SU-DHL-6 (cell line): ENCODE results near the gene CFAP251.

Experiments used
- H2AFZ ChIP-seq: fragments of 200-600 bp; sonication (generic); 2 replicates; pipeline ENCODE4 v1.6.1; 2014; ENCODE audit warnings: low read depth, mild to moderate bottlenecking, moderate library complexity, mixed read lengths, antibody characterized with exemption, low read length; ENCODE audit not compliant: severe bottlenecking
- H3F3A ChIP-seq: fragments of 200-600 bp; shearing (Covaris generic); 2 replicates; pipeline ENCODE4 v1.6.0; 2016; ENCODE audit warnings: antibody characterized with exemption, mild to moderate bottlenecking; ENCODE audit not compliant: insufficient read depth
- H3K27ac ChIP-seq: fragments of 200-600 bp; sonication (generic); 2 replicates; pipeline ENCODE4 v1.5.1; 2016; ENCODE audit warnings: low read depth, mild to moderate bottlenecking, low read length, moderate library complexity, mixed read lengths
- H3K27me3 ChIP-seq: fragments of 200-600 bp; sonication (generic), shearing (Covaris generic); 2 replicates; pipeline ENCODE4 v1.6.0; 2014; ENCODE audit warnings: mild to moderate bottlenecking, low read length
- H3K36me3 ChIP-seq: fragments of 200-600 bp; sonication (generic); 2 replicates; pipeline ENCODE4 v1.6.1; 2014; ENCODE audit warnings: mild to moderate bottlenecking, low read length, mixed read lengths
- H3K4me2 ChIP-seq: fragments of 300-600, 200-600 bp; shearing (Covaris generic), sonication (generic); 2 replicates; pipeline ENCODE4 v1.6.0; 2014; ENCODE audit warnings: low read length, low read depth, mild to moderate bottlenecking; ENCODE audit not compliant: poor library complexity, severe bottlenecking
- H3K4me3 ChIP-seq: fragments of 200-600 bp; sonication (generic); 2 replicates; pipeline ENCODE4 v1.5.1; 2014; ENCODE audit warnings: antibody characterized with exemption, low read length, mild to moderate bottlenecking, mixed read lengths; ENCODE audit not compliant: insufficient read depth, poor library complexity, severe bottlenecking
- H3K79me2 ChIP-seq: fragments of 200-600 bp; sonication (generic); 2 replicates; pipeline ENCODE4 v1.6.1; 2014; ENCODE audit warnings: mild to moderate bottlenecking, low read length, moderate library complexity; ENCODE audit not compliant: insufficient read depth
- H3K9ac ChIP-seq: fragments of 200-600 bp; sonication (generic); 2 replicates; pipeline ENCODE4 v1.7.0; 2014; ENCODE audit warnings: mild to moderate bottlenecking, low read length
- H3K9me2 ChIP-seq: fragments of 200-600 bp; sonication (generic); replicated peaks from 2 replicates; pipeline ENCODE4 v1.6.1; 2014; ENCODE audit warnings: low read length; ENCODE audit not compliant: insufficient read depth
- H3K9me3 ChIP-seq: fragments of 200-600 bp; sonication (generic); 2 replicates; pipeline ENCODE4 v1.6.1; 2014; ENCODE audit warnings: low read length, mixed read lengths; ENCODE audit not compliant: insufficient read depth
- H4K20me1 ChIP-seq: fragments of 200-600 bp; sonication (generic); 2 replicates; pipeline ENCODE4 v1.6.1; 2014; ENCODE audit warnings: low read depth, mild to moderate bottlenecking, antibody characterized with exemption, low read length, moderate library complexity, mixed read lengths
- EZH2phosphoT487 ChIP-seq: fragments of 200-600 bp; sonication (generic), shearing (Covaris generic); conservative IDR thresholded peaks from 2 replicates; pipeline ENCODE4 v1.6.1; 2018; ENCODE audit warnings: mild to moderate bottlenecking, antibody characterized with exemption, low read length, moderate library complexity, mixed read lengths
- TF ChIP-seq, protein P1 (sequence below): fragments of 200-600 bp; sonication (generic); IDR thresholded peaks from one replicate; pipeline ENCODE4 v1.5.1; 2017; ENCODE audit warnings: antibody characterized with exemption, mild to moderate bottlenecking, low read length, moderate library complexity; ENCODE audit not compliant: insufficient read depth, poor library complexity, severe bottlenecking

The CFAP251 gene

DNA sequence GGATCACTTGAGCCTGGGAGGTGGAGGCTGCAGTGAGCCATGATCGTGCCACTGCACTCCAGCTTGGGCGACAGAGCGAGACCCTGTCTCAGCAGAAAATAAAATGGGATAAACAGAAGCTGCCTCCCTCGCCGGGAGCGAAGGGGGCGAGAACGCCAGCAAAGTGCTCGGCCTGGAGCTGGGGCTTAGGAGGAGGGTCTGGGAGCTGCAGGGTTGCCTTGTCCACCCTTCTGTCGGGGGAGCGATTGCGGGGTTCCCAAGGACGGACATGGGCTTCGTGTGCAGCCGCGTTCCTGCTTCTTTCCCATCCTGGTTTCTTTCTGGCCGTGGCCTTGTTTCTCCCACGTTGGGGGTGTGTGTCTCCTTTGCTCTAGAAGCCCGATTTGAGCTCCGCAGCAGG is 132.3 kb downstream of the CFAP251 start:
- no peaks in the 10 kb centered on the region for H3K27me3 ChIP-seq
- H3K79me2 ChIP-seq, result peaks cover 7% of the 10 kb centered on the region; the same call in 1 of the 2 replicates
- H3F3A ChIP-seq, result peaks cover 28% of the 10 kb centered on the region
- H3K4me3 ChIP-seq, result no peak overlapping the region
- no peak overlapping the region for H3K27ac ChIP-seq
- no peak overlapping the region for H2AFZ ChIP-seq
- TF ChIP-seq, protein P1, sequence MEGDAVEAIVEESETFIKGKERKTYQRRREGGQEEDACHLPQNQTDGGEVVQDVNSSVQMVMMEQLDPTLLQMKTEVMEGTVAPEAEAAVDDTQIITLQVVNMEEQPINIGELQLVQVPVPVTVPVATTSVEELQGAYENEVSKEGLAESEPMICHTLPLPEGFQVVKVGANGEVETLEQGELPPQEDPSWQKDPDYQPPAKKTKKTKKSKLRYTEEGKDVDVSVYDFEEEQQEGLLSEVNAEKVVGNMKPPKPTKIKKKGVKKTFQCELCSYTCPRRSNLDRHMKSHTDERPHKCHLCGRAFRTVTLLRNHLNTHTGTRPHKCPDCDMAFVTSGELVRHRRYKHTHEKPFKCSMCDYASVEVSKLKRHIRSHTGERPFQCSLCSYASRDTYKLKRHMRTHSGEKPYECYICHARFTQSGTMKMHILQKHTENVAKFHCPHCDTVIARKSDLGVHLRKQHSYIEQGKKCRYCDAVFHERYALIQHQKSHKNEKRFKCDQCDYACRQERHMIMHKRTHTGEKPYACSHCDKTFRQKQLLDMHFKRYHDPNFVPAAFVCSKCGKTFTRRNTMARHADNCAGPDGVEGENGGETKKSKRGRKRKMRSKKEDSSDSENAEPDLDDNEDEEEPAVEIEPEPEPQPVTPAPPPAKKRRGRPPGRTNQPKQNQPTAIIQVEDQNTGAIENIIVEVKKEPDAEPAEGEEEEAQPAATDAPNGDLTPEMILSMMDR, result no peak
- no peak for TF ChIP-seq EZH2phosphoT487
- no peaks in the 10 kb centered on the region for H3K9me3 ChIP-seq
- H3K9me2 ChIP-seq, result no peaks in the 10 kb centered on the region
- no peaks in the 10 kb centered on the region; the same call in 1 of the 2 replicates for H4K20me1 ChIP-seq
- peaks cover 20% of the 10 kb centered on the region for H3K36me3 ChIP-seq
- no peak overlapping the region for H3K4me2 ChIP-seq
- H3K9ac ChIP-seq, result no peak overlapping the region

DNA sequence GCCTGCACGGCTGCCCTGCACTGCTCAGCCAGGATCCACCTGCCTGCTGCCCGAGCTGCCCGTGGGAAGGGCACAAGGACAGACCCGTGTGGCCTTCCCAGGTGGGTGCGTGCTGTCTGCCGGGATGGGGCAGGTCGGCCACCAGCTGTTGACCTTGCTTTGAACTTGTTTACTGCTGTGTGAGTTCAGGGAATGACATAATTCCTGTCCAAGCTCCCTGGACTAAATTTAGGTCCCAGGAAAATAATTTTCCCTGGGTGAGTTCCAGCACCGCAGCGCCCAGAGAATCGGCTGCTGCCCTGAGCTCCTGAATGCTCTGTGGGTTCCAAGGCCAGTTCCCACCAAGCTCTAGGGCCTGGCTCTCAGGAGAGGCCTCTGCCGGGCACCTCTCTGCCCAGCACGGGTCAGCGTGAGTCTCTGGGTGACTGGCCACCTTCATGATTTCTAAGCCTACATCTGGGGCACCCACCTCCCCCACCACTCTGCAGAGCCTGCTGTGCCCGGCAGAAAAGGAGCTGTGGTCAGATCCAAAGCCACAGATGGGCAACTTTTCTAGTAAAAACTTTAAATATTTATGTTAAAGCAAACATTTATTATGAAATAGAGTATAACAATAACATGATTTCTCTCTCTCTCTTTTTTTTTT is 133.0 kb downstream of the CFAP251 start:
- H3K4me3 ChIP-seq, result no peak overlapping the region
- no peaks in the 10 kb centered on the region for H3K9me2 ChIP-seq
- peaks cover 2% of the 10 kb centered on the region; the same call in 1 of the 2 replicates for H4K20me1 ChIP-seq
- 0 out of 2 replicates have a peak, but pooled peaks cover 6% of the 10 kb centered on the region for H3K79me2 ChIP-seq
- no peak overlapping the region for H3K9ac ChIP-seq
- no peak overlapping the region for H3K4me2 ChIP-seq
- H2AFZ ChIP-seq, result no peak overlapping the region
- no peak for TF ChIP-seq EZH2phosphoT487
- TF ChIP-seq, protein P1, result no peak
- H3K9me3 ChIP-seq, result no peaks in the 10 kb centered on the region
- H3K27ac ChIP-seq, result no peak overlapping the region
- peaks cover 25% of the 10 kb centered on the region for H3K36me3 ChIP-seq
- H3F3A ChIP-seq, result peaks cover 28% of the 10 kb centered on the region
- no peaks in the 10 kb centered on the region for H3K27me3 ChIP-seq

DNA sequence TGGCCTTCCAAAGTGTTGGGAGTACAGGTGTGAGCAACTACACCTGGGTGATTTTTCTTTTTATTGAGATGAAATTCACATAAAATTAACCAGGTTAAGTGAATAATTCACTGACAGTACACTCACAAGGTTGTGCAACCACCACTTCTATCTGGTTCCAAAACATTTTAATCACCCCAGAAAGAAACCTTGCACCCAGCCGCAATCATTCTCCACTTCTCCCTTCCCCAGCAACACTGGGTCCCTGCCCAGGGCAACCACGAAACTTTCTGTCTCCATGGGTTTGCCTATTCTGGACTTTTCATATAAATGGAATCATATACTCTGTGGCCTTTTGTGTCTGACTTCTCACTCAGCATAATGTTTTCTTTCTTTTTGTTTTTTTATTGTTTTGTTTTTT is 133.9 kb downstream of the CFAP251 start:
- H3K36me3 ChIP-seq, result peaks cover 29% of the 10 kb centered on the region
- peaks cover 10% of the 10 kb centered on the region; the same call in 1 of the 2 replicates for H4K20me1 ChIP-seq

More for the DNA sequence above, 133.9 kb downstream of the CFAP251 start:
- H3F3A ChIP-seq, result peaks cover 37% of the 10 kb centered on the region
- TF ChIP-seq EZH2phosphoT487, result no peak
- TF ChIP-seq, protein P1, result no peak
- no peaks in the 10 kb centered on the region for H3K27me3 ChIP-seq
- no peak overlapping the region for H3K9ac ChIP-seq
- no peaks in the 10 kb centered on the region for H3K9me2 ChIP-seq
- H3K4me2 ChIP-seq, result no peak overlapping the region
- no peak overlapping the region for H2AFZ ChIP-seq
- H3K9me3 ChIP-seq, result no peaks in the 10 kb centered on the region
- 0 out of 2 replicates have a peak, but pooled peaks cover 6% of the 10 kb centered on the region for H3K79me2 ChIP-seq
- no peak overlapping the region for H3K4me3 ChIP-seq
- no peak overlapping the region; the same call in 1 of the 2 replicates for H3K27ac ChIP-seq
